DMS114 treated with DMSO at 0.1 percent for 48 hours (cell line): ENCODE results near the gene ATF1.
"Not testable (repeated sequence)": the region's sequence is repeated elsewhere in the genome, so short reads cannot be mapped to it uniquely, and the experiment has no call there.

Experiments used
- DNase-seq: peaks from one replicate; lab custom pipeline; 2025; ENCODE audit not compliant: unreplicated experiment; lab: John Stamatoyannopoulos, UW

Gene ATF1

DNA sequence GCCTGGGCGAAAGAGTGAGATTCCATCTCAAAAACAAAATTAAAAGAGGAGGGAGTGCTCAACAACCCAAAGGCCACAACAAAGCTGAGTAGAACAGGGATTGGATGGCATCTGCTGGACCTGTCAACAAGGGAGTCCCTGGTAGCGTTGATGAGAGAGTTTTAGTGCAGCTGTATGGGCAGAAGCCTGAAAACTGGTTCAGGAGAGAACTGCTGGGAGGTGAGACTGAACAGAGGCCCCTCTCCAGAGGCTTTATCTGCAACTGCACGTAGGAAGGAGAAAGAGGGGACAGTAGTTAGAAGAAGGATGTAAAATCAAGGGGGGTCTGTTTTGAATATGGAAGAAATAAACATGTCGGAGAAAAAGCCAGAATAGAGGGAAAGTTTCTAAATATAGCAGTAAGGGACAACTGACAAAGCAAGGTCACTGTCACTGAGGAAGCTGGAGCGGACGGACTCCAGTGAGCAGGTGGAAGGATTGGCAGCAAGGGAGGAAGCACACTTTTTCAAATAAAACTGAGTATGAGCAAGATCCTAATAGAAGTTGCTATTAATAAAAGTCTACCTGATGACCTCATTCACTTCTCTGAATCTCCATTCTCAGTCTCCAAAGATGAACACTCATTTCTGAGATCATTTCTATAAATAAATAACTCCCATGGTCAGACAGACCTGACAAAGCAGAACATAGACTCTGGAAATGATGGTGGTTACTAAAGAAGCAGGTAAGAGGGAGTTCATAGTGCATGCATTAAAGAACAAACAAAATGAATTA lies 11.8 kb upstream of the ATF1 start:
- no peak for DNase-seq

DNA sequence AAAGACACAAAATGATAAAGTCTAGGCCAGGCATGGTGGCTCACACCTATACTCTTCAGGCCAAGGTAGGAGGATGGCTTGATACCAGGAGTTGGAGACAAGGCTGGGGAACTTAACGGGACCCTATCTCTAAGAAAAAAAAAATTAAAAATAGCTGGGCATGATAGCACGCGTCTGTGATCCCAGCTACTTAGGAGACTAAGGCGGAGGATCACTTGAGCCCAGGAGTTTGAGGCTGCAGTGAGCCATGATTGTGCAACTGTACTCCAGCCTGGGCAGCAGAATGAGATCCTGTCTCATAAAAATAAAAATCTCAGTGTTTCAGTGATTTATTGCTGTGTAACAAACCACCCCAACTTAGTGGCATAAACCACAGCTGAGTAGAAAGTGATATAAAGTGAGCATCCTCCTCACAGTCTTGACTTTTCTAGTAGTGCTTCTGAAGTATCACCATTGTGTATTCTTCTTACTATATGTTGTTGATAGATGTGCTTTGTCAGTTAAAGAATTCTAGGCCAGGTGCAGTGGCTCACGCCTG lies 10.6 kb upstream of the ATF1 start:
- no peak for DNase-seq

DNA sequence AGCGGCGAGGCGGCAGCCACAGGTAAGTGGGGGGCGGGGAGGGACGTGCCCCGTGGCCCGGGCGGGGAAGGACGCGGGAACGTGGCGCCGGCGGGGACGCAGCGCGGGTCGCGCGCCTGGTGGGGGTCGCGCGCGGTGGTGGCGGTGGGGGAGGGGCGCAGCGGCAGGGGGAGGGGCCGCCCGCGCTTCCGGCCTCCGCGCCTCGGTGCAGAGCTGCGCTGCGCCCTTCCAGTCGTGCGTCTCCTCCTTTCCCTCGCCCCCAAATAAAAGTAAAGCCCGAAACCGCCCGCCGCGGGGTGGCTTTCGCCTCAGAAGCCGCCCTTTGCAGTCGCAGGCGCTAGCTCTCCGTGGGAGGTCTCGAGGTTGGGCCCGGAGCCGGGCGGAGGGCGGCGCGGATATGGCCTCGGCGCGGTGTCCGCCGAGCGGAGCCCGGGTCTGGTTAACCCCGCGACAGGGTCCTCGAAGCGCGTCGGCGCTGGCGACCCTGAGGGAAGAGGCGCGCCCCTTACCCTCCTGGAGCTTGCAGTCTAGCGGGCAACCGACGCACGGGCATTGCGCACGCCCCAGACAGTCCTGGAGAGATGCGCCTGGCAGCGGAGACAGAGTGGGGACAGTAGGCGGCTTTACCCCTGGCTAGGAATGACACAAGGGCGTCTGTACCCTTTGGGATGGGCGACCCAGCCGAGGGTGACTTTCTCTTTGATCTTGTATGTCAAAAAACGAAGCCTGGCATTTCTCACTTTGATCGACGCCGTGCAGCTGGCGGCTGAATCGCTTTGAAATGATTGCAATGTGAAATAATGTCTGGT lies 589 bp downstream of the ATF1 start:
- peak; percentile 29 for DNase-seq

DNA sequence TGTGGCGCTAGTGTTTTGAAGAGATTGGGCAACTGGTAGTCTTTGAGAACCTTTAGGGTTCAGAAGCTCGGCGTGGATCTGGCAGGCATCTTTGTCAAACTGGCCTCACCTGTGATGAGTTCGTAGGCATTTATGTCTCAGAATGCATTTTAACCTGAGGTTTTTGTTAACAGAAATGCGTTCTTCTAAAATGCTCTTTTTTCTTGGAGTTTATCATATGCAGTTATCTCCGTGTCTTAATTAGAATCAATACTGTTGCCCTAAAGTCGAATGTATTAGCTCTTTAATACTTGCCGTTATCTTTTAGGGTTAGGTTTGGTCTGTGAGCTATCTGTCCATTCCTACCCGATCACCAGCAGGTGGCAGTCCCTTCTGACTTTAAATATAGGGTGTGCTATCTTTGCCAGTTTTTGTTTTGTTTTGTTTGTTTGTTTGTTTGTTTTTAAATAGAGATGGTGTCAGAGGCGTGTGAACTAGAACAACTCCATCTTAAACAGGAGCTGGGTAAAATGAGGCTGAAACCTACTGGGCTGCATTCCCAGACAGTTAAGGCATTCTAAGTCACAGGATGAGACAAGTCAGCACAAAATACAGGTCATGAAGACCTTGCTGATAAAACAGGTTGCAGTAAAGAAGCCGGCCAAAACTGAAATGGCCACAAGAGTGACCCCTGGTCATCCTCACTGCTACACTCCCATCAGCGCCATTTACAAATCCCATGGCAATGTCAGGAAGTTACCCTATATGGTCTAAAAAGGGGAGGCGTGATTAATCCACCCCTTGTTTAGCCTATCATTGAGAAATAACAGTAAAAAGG lies 1.4 kb downstream of the ATF1 start:
- DNase-seq: peak; percentile 50

DNA sequence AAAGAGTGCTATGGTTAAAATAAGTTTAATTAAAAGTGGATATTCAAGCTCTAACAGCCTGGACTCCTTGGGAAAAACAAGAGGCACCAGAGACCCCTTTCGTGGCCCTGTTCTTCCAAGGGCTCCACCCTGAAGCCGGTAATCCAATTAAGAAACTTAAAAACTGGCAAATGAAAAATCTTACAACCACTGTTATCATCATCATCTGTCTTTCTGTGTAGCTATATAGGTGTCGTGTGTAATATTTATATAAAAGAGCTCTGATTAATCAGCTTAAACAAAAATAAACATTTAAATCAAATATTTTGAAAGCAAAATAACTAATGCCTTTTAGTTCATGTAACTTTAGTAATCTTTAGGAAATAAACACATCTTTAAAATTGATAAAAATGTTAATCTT lies 4.5 kb downstream of the ATF1 start:
- DNase-seq: no peak

DNA sequence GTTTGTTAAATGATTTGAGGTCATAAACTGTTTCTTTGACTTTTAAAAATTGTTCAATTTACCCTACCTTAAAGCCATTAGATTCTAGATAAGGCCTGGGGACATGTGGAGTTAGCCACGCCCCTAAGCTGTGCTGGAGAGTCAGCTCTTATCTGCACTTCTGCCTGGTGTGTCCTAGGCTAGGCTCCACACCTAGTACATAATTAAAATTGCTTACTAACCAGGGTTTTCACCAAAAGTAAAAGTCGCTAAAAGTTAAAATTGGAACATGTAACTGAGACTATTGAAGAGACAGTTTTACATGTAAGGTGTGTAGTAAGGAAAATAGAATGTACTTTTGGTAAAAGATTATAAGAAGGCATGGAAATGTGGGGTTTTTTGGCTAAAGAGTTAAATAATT lies 4.9 kb downstream of the ATF1 start:
- not testable (repeated sequence) for DNase-seq

DNA sequence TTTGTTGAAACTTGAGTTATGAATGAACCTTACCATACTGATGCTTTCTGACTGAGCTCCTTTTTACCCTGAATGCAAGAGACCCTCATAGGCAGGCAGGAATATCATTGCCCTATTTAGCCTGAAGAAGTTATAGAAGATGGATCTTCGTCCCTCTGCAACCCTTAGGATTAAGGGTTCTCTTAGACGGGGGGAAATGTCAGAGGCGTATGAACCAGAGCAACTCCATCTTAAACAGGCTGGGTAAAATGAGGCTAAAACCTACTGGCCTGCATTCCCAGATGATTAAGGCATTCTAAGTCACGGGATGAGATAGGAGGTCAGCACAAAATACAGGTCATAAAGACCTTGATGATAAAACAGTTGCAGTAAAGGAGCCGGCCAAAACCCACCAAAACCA lies 7.5 kb downstream of the ATF1 start:
- no peak for DNase-seq

DNA sequence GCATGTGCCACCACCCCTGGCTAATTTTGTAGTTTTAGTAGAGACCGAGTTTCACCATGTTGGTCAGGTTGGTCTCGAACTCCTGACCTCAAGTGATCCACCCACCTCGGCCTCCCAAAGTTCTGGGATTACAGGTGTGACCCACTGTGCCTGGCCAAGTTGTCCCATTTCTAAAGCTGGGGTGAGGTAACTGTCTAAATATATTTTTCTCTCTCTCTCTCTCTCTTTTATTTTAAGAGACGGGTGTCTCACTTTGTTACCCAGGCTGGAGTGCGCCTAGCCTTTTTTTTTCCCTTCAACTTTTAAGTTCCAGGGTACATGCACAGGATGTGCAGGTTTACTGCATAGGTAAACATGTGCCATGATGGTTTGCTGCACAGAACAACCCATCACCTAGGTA lies 8.6 kb downstream of the ATF1 start:
- no peak for DNase-seq

DNA sequence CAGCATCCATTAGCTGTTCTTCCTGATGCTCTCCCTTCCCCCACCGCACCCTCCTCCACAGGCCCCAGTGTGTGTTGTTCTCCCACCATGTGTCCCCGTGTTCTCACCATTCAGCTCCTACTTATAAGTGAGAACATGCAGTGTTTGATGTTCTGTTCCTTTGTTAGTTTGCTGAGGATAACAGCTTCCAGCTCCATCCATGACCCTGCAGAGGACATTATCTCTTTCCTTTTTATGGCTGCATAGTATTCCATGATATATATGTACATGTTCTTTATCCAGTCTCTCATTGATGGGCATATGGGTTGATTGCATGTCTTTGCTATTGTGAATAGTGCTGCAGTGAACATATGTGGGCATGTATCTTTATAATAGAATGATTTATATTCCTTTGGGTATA lies 9.0 kb downstream of the ATF1 start:
- DNase-seq: no peak

DNA sequence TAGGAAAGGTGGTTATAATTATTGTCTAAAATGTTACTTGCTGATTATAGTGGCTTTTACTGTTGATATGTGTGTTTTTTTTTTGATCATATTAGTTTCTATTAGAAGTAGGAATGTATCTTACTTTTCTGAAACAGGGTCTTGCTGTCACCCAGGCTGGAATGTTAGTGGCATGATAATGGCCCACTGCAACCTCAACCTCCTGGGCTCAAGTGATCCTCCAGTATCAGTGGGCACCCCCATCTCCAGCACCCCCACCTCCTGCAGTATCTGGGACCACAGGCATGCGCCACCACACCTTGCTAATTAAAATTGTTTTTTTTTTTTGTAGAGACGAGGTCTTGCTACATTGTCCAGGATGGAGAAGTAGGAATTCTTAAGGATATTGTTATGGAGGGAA lies 11.3 kb downstream of the ATF1 start:
- no peak for DNase-seq

DNA sequence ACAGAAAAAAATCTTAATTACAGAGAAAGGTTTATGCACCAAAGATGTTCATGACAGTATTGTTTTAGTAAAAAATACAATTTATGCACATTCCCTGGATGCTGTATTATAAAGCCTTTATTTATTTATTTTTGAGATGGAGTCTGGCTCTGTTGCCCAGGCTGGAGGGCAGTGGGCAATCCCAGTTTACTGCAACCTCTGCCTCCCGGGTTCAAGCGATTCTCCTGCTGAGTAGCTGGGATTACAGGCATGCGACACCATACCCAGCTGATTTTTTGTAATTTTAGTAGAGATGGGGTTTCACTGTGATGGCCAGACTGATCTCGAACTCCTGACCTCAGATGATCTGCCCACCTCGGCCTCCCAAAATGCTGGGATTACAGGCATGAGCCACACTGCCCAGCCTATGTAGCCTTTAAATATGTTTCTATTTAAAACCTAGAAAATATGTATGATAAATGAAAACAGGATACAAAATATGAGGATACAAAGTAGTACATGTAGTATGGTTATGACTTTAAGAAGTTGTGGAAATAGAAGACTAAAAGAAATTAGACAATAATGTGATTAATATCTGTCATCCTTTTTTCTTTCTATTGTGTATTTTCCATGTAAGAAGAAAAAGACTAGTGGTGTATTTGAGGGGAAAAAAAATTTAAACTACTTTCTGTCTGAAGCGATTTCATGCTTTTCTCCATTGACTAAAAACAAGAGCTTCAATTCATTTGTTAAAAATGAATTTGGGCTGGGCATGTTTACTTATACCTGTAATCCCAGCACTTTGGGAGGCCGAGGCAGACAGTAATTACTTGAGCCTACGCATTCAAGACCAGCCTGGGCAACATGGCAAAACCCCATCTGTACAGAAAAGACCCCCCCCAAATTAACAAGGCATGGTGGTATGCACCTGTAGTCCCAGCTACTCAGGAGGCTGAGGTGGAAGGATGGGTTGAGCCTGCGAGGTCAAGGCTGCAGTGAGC lies 13.1 kb downstream of the ATF1 start:
- no peak for DNase-seq

DNA sequence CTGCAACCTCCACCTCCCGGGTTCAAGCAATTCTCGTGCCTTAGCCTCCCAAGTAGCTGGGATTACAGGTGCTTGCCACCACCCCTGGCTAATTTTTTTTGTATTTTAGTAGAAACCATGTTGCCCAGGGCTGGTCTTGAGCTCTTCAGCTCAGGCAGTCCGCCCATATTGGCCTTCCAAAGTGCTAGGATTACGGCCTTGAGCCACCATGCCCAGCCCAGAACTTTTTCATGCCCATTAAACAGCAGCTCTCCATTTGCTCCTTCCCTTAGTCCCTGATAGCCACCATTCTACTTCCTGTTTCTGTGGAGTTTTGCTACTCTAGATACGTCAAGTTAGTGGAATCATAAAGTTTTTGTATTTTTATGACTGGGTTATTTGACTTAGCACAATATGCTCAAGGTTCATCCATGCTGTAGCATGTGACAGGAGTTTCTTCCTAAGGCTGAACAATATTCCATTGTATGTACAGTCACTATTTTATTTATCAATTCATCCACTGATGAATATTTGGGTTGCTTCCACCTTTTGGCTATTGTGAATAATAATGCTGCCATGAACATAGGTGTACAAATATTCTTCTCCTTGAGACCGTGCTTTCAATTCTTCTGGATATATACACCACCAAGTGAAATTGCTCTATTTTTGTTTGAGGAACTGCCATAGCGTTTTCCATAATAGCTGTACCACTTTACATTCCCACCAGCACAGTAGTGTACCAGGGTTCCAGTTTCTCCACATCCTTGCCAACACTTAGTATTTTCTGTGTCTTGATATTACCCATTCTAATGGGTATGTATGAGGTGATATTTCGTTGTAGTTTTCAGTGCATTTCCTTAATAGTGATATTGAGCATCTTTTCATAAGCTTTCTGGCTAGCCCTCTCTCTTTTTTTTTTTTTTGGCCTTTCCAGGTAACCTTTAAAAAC lies 15.0 kb downstream of the ATF1 start:
- DNase-seq: no peak

DNA sequence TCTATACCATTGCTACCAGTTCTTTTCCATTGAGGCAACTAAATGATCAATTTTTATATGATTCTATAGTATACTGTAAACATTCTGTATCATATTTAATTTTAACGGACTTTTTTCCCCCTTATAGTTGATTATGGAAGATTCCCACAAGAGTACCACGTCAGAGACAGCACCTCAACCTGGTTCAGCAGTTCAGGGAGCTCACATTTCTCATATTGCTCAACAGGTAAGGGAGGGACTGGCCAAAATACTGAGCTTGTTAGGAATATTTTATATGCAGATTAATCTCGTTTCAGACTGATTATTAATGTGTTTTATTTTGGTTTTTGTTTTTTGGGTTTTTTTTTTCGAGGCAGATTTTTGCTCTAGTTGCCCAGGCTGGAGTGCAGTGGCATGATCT lies 16.1 kb downstream of the ATF1 start:
- no peak for DNase-seq

DNA sequence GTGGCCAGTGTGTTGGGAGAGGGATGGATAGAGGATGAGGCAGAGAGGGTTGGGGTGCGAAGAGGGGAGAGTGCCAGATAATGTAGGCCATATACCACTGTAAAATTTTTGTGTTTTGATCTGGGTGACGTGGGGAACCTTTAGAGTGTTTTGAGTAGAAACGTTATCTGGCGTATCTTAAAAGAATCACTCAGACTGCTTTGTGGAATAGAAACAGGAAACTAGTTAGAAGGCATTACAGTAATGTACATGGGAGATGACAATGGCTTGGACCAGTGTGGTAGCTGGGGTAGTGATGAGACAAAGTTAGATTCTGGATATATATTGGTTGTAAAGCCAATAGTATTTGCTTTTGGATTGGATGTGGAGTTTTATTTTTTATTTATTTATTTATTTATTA lies 20.6 kb downstream of the ATF1 start:
- no peak for DNase-seq

DNA sequence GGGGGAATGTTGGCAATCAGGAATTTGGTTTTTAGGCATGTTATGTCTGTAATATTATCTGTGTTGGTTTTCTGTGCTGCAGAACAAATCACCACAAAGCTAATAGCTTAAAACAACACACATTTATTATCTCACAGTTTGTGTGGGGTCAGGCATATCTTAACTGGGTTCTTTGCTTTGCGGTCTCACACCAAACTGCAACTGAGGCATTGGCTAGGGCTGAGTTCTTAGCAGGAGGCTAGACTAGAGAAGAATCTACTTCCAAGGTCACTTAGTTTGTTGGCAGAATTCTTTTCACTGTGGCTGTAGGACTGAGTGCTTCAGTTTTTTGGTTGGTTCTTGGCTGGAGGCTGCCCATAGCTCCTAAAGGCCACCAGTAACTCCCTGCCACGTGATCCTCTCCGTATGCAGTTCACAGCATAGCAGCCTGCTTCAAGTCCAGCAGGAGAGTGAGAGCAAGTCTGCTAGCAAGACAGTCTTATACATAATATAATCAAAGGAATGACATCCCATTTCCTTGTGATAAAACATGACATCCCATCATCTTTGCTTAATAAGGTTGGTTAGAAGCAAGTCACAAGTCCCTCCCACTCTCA lies 21.6 kb downstream of the ATF1 start:
- DNase-seq: no peak

DNA sequence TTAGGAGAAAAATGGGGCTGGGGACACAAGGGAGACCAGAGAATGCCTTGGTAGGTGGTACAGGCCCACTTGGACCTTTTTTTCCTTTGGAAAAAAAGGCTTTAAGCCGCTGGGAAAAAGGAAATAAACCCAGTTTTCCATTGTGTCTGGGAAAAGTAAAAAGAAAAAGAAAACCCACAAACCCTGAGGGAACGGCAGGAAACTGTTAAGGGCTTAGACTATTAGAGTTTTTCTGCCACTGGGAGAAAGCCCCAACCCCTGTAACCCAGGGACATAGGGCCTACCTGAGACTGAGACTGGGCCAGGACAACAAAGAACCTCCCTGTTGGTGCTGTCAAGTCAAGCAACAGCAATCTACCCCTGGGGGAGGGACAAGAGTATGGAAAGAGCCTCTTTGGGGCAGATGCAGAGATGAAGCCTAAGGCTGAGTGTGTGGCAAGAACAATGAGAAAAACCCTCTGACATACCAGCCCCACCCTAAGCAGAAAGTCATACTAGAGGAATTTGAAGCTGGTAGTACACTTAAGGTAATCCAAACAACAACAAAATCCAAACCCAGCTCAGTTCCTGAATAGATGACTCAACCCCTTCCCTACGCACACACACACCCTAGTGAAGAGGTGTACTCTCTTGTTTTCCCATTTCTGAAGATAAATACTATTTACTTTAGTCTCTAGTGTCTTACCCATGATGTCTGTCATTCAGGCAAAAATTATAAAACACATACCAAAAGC lies 22.8 kb downstream of the ATF1 start:
- no peak for DNase-seq

DNA sequence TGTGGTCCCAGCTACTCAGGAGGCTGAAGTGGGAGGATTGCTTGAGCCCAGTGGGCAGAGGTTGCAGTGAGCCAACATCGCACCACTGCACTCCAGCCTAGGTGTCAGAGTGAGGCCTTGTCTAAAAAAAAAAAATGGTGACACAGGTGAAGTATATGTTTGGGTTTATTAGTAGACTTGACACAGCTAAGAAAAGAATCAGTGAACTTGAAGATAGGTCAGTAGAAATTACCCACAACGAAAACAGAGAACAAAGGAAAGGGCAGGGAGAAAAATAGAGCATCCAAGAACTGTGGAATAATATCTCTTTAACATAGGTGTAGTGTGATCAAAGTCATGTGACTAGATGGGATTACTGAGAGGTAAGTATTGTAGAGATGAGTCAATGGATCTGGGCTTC lies 23.7 kb downstream of the ATF1 start:
- DNase-seq: no peak

DNA sequence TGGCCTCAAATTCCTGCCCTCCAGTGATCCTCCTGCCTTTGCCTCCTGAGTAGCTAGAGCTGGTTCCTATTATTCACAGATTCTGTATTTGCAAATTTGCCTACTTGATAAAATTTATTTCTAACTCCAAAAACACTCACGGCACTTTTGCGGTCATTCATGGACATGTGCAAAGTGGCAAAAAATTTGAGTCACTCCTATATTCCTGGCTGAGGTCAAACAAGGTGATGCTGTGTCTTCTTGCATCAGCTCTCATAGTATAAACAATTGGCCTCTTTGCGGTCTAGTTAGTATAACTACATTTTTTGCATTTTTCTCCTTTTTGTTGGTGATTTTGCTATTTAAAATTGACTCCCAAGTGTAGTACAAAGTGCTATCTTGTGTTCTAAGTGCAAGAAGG lies 24.7 kb downstream of the ATF1 start:
- DNase-seq: no peak
